ENCODE results near the gene SCAF1.

- no peak for TF ChIP-seq CTCF (IDR thresholded peaks at IDR 0.05; ENCODE audit: insufficient read depth, low read depth, low read length)
- no peak for TF ChIP-seq EZH2 (IDR thresholded peaks at IDR 0.05; ENCODE audit: insufficient read depth, low read length)
These were observed 1.7 kb upstream of the SCAF1 start, which contains the start of gene RRAS for GRCh38 chr19:49640113-49640898.

Data from astrocyte (in vitro differentiated cells and primary cell).